Fibroblast of mammary gland (primary cell): ENCODE data around the gene CSAG3.
"Not testable (repeated sequence)": the region's sequence is repeated elsewhere in the genome, so short reads cannot be mapped to it uniquely, and the experiment has no call there.

Experiments
- DNase-seq: peaks from one replicate; pipeline ENCODE4 v3.0.0-alpha.2; 2010; ENCODE audit warnings: low read depth
- H3K4me3 ChIP-seq: 2 replicates; pipeline ENCODE4 v1.5.1; 2011; ENCODE audit warnings: low read depth, mild to moderate bottlenecking, low read length, moderate library complexity; ENCODE audit not compliant: control insufficient read depth
- TF ChIP-seq, protein P1 (sequence below): conservative IDR thresholded peaks from 2 replicates; pipeline ENCODE4 v1.5.1; 2011; ENCODE audit warnings: low read depth, low read length, inconsistent platforms; ENCODE audit not compliant: control insufficient read depth, insufficient read depth

The CSAG3 gene

GRCh38 chrX:152738560-152738959 lies 20.5 kb upstream of the CSAG3 start:
- no peak for DNase-seq
- TF ChIP-seq, protein P1, sequence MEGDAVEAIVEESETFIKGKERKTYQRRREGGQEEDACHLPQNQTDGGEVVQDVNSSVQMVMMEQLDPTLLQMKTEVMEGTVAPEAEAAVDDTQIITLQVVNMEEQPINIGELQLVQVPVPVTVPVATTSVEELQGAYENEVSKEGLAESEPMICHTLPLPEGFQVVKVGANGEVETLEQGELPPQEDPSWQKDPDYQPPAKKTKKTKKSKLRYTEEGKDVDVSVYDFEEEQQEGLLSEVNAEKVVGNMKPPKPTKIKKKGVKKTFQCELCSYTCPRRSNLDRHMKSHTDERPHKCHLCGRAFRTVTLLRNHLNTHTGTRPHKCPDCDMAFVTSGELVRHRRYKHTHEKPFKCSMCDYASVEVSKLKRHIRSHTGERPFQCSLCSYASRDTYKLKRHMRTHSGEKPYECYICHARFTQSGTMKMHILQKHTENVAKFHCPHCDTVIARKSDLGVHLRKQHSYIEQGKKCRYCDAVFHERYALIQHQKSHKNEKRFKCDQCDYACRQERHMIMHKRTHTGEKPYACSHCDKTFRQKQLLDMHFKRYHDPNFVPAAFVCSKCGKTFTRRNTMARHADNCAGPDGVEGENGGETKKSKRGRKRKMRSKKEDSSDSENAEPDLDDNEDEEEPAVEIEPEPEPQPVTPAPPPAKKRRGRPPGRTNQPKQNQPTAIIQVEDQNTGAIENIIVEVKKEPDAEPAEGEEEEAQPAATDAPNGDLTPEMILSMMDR: no peak
- no peak overlapping the region for H3K4me3 ChIP-seq

GRCh38 chrX:152753686-152754650 lies 5.0 kb upstream of the CSAG3 start, which contains the start of gene MAGEA2:
TSS of gene MAGEA2 (minus strand) at chrX:152753842. CDS start at chrX:152751363, 2,479 bp downstream.
- not testable (repeated sequence) for H3K4me3 ChIP-seq, DNase-seq

GRCh38 chrX:152754871-152755270 lies 4.1 kb upstream of the CSAG3 start:
- not testable (repeated sequence) for H3K4me3 ChIP-seq, DNase-seq

GRCh38 chrX:152759544-152759943 lies 526 bp downstream of the CSAG3 start:
- H3K4me3 ChIP-seq, DNase-seq: not testable (repeated sequence)

DNA sequence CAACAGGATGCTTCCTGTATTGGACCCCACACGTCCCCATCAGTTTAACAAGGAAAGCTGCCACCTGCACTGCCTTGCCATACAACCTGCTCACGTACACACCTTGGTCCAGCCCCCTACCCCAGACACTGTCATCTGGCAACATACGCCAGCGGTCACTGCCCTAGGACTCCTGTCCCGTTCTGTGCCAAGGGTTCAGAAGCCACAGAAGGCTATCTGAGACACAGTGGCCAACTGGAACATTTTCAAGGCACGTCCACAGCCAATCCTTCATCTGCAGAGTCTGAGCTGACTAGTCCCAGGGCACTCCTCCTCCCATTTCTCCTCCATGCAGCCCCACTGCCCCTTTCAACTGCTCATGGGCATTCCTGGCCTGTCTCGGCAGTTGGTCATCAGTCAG lies 2.6 kb downstream of the CSAG3 start:
- not testable (repeated sequence) for H3K4me3 ChIP-seq, DNase-seq

GRCh38 chrX:152766562-152766961 lies 7.5 kb downstream of the CSAG3 start:
- not testable (repeated sequence) for H3K4me3 ChIP-seq, DNase-seq

DNA sequence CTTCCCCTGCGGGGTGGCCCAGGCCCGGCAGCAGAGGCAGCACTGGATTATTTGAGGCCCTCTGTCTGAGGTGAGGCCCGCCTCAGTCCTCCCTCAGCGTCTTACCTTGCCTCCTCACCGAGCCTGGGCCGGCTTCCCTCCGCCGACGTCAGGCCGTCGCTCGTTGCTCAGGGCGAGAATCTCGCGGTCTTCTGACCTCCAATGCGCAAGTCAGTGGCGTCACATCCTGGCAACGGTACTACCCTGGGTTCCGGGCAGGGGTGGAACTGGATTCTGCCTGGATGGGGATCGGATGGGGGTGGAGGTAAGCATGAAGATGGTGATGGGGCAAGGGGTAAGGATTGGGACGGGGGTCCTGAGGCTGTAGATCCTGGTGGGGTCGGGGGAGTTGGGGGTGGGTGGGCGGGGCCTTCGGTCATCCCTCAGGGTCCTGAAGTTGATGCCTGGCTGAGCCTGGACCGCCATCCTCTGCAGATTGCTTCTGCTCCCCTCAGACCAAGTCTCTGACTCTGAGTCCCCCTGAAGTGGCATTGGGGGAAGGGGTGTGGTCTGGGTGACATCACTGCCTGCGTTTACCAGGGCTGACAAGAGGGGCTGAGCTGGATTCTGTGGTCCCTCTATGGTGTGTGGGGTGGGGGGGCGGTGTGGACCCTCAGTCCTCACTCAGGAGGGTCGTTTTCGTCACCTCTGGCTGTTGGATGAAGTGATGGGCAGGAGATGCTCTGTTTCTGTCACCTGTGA lies 10.7 kb downstream of the CSAG3 start, which contains the start of gene MAGEA6:
MAGEA6 (minus strand) TSS at position 141 of the 741 bp plus-strand sequence. CDS start 2,039 bp downstream, outside the sequence.
- not testable (repeated sequence) for H3K4me3 ChIP-seq, DNase-seq

DNA sequence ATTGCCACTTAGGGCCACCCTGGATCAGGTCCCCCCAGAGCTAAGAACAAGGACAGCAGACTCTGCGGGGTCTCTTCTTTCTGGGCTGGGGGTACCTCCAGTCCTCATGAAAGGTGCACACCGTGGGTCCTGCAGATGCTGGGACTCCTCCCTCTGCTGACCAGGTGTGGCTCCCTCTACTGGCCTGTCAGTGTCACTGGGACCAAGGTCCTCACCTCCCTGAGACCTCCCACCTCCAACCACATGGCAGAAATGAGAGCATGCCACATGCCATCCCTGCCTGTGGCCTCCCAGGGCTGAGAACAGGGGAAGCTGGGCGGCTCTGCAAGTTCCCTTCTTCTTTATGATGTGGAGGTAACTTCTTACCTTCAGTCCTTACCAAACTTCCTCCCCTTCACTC lies 28.0 kb downstream of the CSAG3 start:
- not testable (repeated sequence) for H3K4me3 ChIP-seq, DNase-seq

DNA sequence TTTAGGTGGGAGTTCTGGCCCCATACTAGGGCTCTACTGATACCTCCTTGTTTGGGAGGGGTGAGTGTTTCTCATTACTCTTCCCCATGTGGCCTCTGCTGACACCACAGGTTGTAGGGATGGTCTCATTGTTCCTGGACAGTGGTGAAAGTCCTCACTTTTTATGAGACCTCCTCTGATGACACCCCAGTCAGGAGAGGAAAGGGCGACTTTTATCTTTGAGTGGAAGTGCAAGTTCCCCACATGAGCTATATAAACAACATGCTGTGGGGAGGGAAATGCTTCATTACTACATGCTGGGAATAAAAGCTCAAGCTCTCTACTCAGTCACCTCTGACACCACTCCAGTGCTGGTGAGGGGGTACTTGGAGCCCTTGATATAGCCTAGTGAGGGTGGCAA lies 39.9 kb downstream of the CSAG3 start:
- no peak for DNase-seq
- TF ChIP-seq, protein P1: no peak
- H3K4me3 ChIP-seq: no peak overlapping the region

DNA sequence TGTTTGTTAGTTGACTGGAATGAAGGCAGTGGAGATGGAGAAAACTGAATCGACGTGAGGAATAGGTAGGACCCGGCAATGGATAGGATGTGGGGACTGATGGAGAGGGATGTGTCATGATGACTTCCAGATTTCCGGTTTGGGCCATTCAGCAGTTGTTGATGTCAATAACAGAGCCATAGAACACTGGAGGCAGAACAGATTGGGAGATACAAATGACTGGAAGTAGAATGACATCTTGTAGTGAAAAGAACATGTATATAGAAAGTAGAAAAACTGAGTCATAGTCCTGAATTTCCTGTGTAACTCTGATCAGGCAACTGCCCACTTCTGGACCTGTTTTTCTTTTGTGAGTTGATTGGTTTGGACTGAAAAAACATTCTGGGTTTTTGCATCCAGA lies 47.0 kb downstream of the CSAG3 start:
- no peak for DNase-seq
- TF ChIP-seq, protein P1: no peak
- H3K4me3 ChIP-seq: no peak overlapping the region
